22Rv1 (cell line): ENCODE data around the gene RSBN1L.

ENCODE experiments used
- ZFX ChIP-seq: fragments of 450-650 bp; IDR thresholded peaks from 2 replicates; pipeline ENCODE4 v1.6.1; 2017; ENCODE audit warnings: antibody characterized with exemption, borderline replicate concordance
- TF ChIP-seq, protein P1 (sequence below): fragments of 450-650 bp; IDR thresholded peaks from 2 replicates; pipeline ENCODE4 v1.5.1; 2017; ENCODE audit warnings: mild to moderate bottlenecking

DNA sequence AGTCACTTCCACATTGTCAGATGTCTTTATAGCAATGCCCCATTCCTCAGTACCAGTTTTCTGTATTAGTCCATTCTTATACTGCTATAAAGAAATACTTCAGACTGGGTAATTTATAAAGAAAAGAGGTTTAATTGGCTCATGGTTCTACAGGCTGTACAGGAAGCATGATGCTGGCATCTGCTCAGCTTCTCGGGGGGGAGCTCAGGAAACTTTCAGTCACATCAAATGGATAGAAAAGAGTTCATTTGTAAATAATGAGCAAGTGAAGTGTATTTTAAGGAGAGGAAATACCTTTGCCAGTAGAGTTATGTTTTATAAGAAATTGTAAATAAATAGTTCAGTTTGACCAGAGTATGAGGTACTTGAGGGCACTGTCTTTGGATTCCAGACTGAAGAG is 51.5 kb downstream of the RSBN1L start:
- TF ChIP-seq, protein P1, sequence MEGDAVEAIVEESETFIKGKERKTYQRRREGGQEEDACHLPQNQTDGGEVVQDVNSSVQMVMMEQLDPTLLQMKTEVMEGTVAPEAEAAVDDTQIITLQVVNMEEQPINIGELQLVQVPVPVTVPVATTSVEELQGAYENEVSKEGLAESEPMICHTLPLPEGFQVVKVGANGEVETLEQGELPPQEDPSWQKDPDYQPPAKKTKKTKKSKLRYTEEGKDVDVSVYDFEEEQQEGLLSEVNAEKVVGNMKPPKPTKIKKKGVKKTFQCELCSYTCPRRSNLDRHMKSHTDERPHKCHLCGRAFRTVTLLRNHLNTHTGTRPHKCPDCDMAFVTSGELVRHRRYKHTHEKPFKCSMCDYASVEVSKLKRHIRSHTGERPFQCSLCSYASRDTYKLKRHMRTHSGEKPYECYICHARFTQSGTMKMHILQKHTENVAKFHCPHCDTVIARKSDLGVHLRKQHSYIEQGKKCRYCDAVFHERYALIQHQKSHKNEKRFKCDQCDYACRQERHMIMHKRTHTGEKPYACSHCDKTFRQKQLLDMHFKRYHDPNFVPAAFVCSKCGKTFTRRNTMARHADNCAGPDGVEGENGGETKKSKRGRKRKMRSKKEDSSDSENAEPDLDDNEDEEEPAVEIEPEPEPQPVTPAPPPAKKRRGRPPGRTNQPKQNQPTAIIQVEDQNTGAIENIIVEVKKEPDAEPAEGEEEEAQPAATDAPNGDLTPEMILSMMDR: no peak
- TF ChIP-seq ZFX: no peak
